K562 (cell line): Measurements from ENCODE around the gene BCAR3. TPM values are rescaled to one million over a fixed set of nuclear protein-coding genes. Genes with fewer than 3 reads are reported as not detected.

ENCODE experiments used
- ATAC-seq: fragments of 200-7000 bp; cut with Tn5 transposase; 3 replicates; pipeline ENCODE4 v1.9.1; 2020; ENCODE audit warnings: moderate library complexity
- BruUV-seq: library from RNA; stranded (reverse); fragments of 400-500 nt; replicated peaks from 2 replicates; lab custom pipeline; 2021; lab: Mats Ljungman, UMichigan
- CTCF ChIA-PET: fragments of 300-600 bp; formaldehyde crosslinking; extraction: SDS; loops from one replicate; lab custom pipeline; 2021; ENCODE audit warnings: low intra/inter-chr PET ratio; lab: Yijun Ruan, JAX
- POLR2A ChIA-PET: fragments of 300-600, 350-650 bp; sonication (Branson Sonifier 250); formaldehyde crosslinking; extraction: SDS; loops from one replicate; lab custom pipeline; 2021; ENCODE audit warnings: antibody characterized with exemption, inconsistent platforms; lab: Yijun Ruan, JAX
- DNase-seq, 4 experiments: peaks; one replicate each; pipeline versions ENCODE4 v3.0.0 to v3.0.0-alpha.2; 2011 to 2018; ENCODE audit warnings: low spot score in 3 of 4, mixed read lengths in 3 of 4; ENCODE audit errors: extremely low read depth in 1 of 4
- FAIRE-seq: peaks from 2 replicates; lab custom pipeline; 2011; peaks lifted over from hg19 to GRCh38; lab: Jason Lieb, UNC
- H2AFZ ChIP-seq: 2 replicates; pipeline ENCODE4 v1.6.0; 2011; ENCODE audit warnings: low read depth, low read length, control low read depth, inconsistent platforms
- H3K27ac ChIP-seq: fragments of 200-600 bp; 3 replicates; pipeline ENCODE4 v1.8.0; 2011; ENCODE audit warnings: low read depth, mild to moderate bottlenecking, control low read depth, inconsistent platforms, low read length, moderate library complexity, mixed read lengths; ENCODE audit errors: extremely low read depth
- H3K27me3 ChIP-seq, 2 experiments: fragments of 300-600 bp in 1 of 2; 2 replicates in 1 of 2; 3 replicates in 1 of 2; pipeline versions ENCODE4 v1.6.0 to v1.8.0; 2011; ENCODE audit warnings: inconsistent platforms in 2 of 2, low read length in 2 of 2, mild to moderate bottlenecking in 1 of 2, mixed read lengths in 1 of 2, moderate library complexity in 1 of 2; ENCODE audit not compliant: control insufficient read depth in 2 of 2, insufficient read depth in 2 of 2
- H3K36me3 ChIP-seq: fragments of 300-600 bp; 3 replicates; pipeline ENCODE4 v1.8.0; 2011; ENCODE audit warnings: mild to moderate bottlenecking, low read length, inconsistent platforms; ENCODE audit not compliant: control insufficient read depth, insufficient read depth
- H3K4me1 ChIP-seq, 2 experiments: fragments of 200-600 bp in 1 of 2; replicated peaks in 1 of 2; 2 replicates in 1 of 2; 3 replicates in 1 of 2; pipeline versions ENCODE4 v1.5.1 to v1.8.0; 2011; ENCODE audit warnings: inconsistent platforms in 2 of 2, low read length in 2 of 2, mild to moderate bottlenecking in 1 of 2, mixed read lengths in 1 of 2, moderate library complexity in 1 of 2; ENCODE audit not compliant: control insufficient read depth in 2 of 2, insufficient read depth in 2 of 2
- H3K4me2 ChIP-seq: 2 replicates; pipeline ENCODE4 v1.6.1; 2011; ENCODE audit warnings: low read length, control low read depth, inconsistent platforms, mixed read lengths; ENCODE audit not compliant: insufficient read depth
- H3K4me3 ChIP-seq: fragments of 200-600 bp; sonication (generic), shearing (Covaris generic); 2 replicates; pipeline ENCODE4 v1.5.1; 2016; ENCODE audit warnings: control low read depth, inconsistent platforms
- H3K79me2 ChIP-seq: fragments of 200-600 bp; 3 replicates; pipeline ENCODE4 v1.8.0; 2011; ENCODE audit warnings: low read length, inconsistent platforms; ENCODE audit not compliant: control insufficient read depth, insufficient read depth
- H3K9ac ChIP-seq, 2 experiments: 2 replicates each; pipeline versions ENCODE4 v1.6.0 to v1.6.1; 2011; ENCODE audit warnings: low read depth in 2 of 2, low read length in 2 of 2, control low read depth in 1 of 2, inconsistent platforms in 1 of 2, mild to moderate bottlenecking in 1 of 2, mixed read lengths in 1 of 2; ENCODE audit not compliant: insufficient read depth in 1 of 2
- H3K9me1 ChIP-seq: one replicate; pipeline ENCODE4 v1.6.0; 2011; ENCODE audit warnings: inconsistent platforms, mild to moderate bottlenecking, low read length, moderate library complexity; ENCODE audit not compliant: control insufficient read depth, insufficient read depth
- H3K9me3 ChIP-seq: replicated peaks from 2 replicates; pipeline ENCODE4 v1.5.1; 2011; ENCODE audit warnings: low read depth, low read length, inconsistent platforms; ENCODE audit not compliant: control insufficient read depth, insufficient read depth
- H4K20me1 ChIP-seq: replicated peaks from 2 replicates; pipeline ENCODE4 v1.6.1; 2011; ENCODE audit warnings: low read length, inconsistent platforms, mixed read lengths; ENCODE audit not compliant: control insufficient read depth, insufficient read depth
- CBFA2T3 ChIP-seq: fragments of 450-650 bp; IDR thresholded peaks from 2 replicates; pipeline ENCODE4 v1.6.1; 2017
- CREBBP ChIP-seq: IDR thresholded peaks from one replicate; pipeline ENCODE4 v1.6.1; 2012; ENCODE audit warnings: low read depth, mild to moderate bottlenecking, control low read depth, inconsistent platforms, low read length
- FOSL1 ChIP-seq: fragments of 200-800 bp; sonication (Bioruptor generic); conservative IDR thresholded peaks from 2 replicates; pipeline ENCODE4 v1.6.1; 2016; ENCODE audit warnings: missing genetic modification characterization, missing compliant biosample characterization
- IRF2 ChIP-seq: sonication (generic); formaldehyde crosslinking; IDR thresholded peaks from 2 replicates; pipeline ENCODE4 v1.8.1; 2022; ENCODE audit warnings: mild to moderate bottlenecking, missing genetic modification reagents
- JUND ChIP-seq, 2 experiments: IDR thresholded peaks; 2 replicates in 1 of 2; 3 replicates in 1 of 2; pipeline ENCODE4 v1.6.1; 2011; ENCODE audit warnings: borderline replicate concordance in 2 of 2, low read depth in 2 of 2, low read length in 2 of 2, improper control_type of control experiment in 1 of 2, missing biosample characterization in 1 of 2, missing genetic modification characterization in 1 of 2, missing genetic modification reagents in 1 of 2
- ZNF280B ChIP-seq: fragments of 250-450 bp; sonication (Bioruptor Pico); IDR thresholded peaks from 2 replicates; pipeline ENCODE4 v1.5.1; 2021; ENCODE audit warnings: mild to moderate bottlenecking
- ZNF75A ChIP-seq: fragments of 450-650 bp; formaldehyde crosslinking; IDR thresholded peaks from 2 replicates; pipeline ENCODE4 v1.4.0; 2020; ENCODE audit warnings: mild to moderate bottlenecking
- WGBS: fragments of 100-300 bp; shearing (Covaris generic); methylation state at CpG from one replicate; pipeline ENCODE4 v1.1.6; 2016; ENCODE audit warnings: low coverage, mixed read lengths; ENCODE audit not compliant: insufficient coverage; ENCODE audit errors: missing lambda C conversion rate; 5-methylcytosine and 5-hydroxymethylcytosine counted together
- in situ Hi-C: fragments of 300-500 bp; cut with MboI; formaldehyde crosslinking; loops from 4 replicates; pipeline ENCODE4 v1.15.0; 2018; ENCODE audit warnings: inconsistent platforms, mixed read lengths
- intact Hi-C: fragments of 100-400 bp; cut with micrococcal nuclease; formaldehyde crosslinking; loops from 2 replicates; pipeline ENCODE4 v1.14.2; 2022
- polyA plus RNA-seq, 8 experiments: library from polyadenylated mRNA; depleted of rRNA in 4 of 8; stranded (reverse) in 5 of 8; unstranded in 3 of 8; fragments of >200 nt; fragmentation: Nextera tagmentation in 2 of 8; fragmentation: Illumina TruSeq in 1 of 8; extraction: Ambion mirVana in 2 of 8; extraction: Trizol in 1 of 8; gene quantifications; 2 replicates each; pipeline versions ENCODE4 v1.2.1 to v1.2.3, GENCODE V29; 2011 to 2014; ENCODE audit warnings: inconsistent platforms in 1 of 8, missing spikeins in 1 of 8
- total RNA-seq, 7 experiments: library from RNA; depleted of rRNA in 6 of 7; stranded (reverse); fragments of >200 nt in 6 of 7; fragmentation: Illumina TruSeq in 2 of 7; extraction: Trizol in 2 of 7; gene quantifications; 2 replicates each; pipeline versions ENCODE4 v1.2.1 to v1.2.3, GENCODE V29; 2011 to 2021; ENCODE audit warnings: low replicate concordance in 1 of 7

The BCAR3 gene
- total and polyA plus RNA-seq, 9 of the 15 experiments (the other 6 are each of a cell fraction or from before 2014, with no cell fraction given), result 1.8 to 6.3 (median 3.8) TPM

GRCh38 chr1:93625582-93626327 is 55.9 kb downstream of the BCAR3 start:
- no TSS peak for BruUV-seq
- no peaks in the 10 kb centered on the region; a peak in 1 of 5 replicates for H3K4me1 ChIP-seq
- no peak overlapping the region for H2AFZ ChIP-seq
- no peak for DNase-seq
- 23% methylated on average over 3 of the region's 3 CpGs for WGBS
- TF ChIP-seq FOSL1 (tag), result 0 out of 2 replicates have a peak, but pooled peaks have one; percentile 19
- no peak for TF ChIP-seq CBFA2T3
- H3K4me2 ChIP-seq, result no peak overlapping the region
- H3K4me3 ChIP-seq, result no peak overlapping the region
- ChIA-PET POLR2A (interaction anchor here (0.6 kb wide), 1 partner anchor 218 kb away, joined by 3 read pairs; no protein-coding TSS in a partner anchor), CTCF (no interaction called here)
- H3K27me3 ChIP-seq, result no peaks in the 10 kb centered on the region
- FAIRE-seq, result no peak
- in situ Hi-C loops (loop anchor here (5.0 to 10.0 kb wide), 2 partner anchors 192 to 321 kb away; no protein-coding TSS in a partner anchor), intact Hi-C loops (loop anchor here (5.0 to 10.0 kb wide), 2 partner anchors 112 to 709 kb away; no protein-coding TSS in a partner anchor)
- H3K9ac ChIP-seq, result no peak overlapping the region
- H3K79me2 ChIP-seq, result no peaks in the 10 kb centered on the region
- H3K36me3 ChIP-seq, result no peaks in the 10 kb centered on the region
- no peaks in the 10 kb centered on the region for H4K20me1 ChIP-seq
- no peak overlapping the region for H3K27ac ChIP-seq
- H3K9me3 ChIP-seq, result no peaks in the 10 kb centered on the region
- ATAC-seq, result no peak
- H3K9me1 ChIP-seq, result no peaks in the 10 kb centered on the region

- DNase-seq, result no peak
- no peak for TF ChIP-seq IRF2 (CRISPR knock-in tag)
- no peak for TF ChIP-seq ZNF75A (CRISPR knock-in tag)
- TF ChIP-seq ZNF280B (CRISPR knock-in tag), result no peak
- TF ChIP-seq CREBBP, result no peak
- TF ChIP-seq JUND (IDR thresholded peaks at IDR 0.05; ENCODE audit: borderline replicate concordance, low read depth, low read length), result no peak
- TF ChIP-seq JUND (tag; IDR thresholded peaks at IDR 0.05; ENCODE audit: borderline replicate concordance, low read depth, low read length), result no peak
- CTCF ChIA-PET, result no interaction called here
- Histone ChIP-seq H2AFZ (no peak overlapping the region), H3K4me2 (no peak overlapping the region), H3K27me3 (no peaks in the 10 kb centered on the region), H3K4me3 (no peak overlapping the region), H3K4me1 (no peaks in the 10 kb centered on the region; a peak in 1 of 5 replicates), H3K27ac (no peak overlapping the region), H3K79me2 (no peaks in the 10 kb centered on the region), H3K9me1 (no peaks in the 10 kb centered on the region), H3K9me3 (no peaks in the 10 kb centered on the region), H3K36me3 (no peaks in the 10 kb centered on the region), H4K20me1 (no peaks in the 10 kb centered on the region), H3K9ac (no peak overlapping the region)
- 0% methylated on average over 1 of the region's 1 CpG for WGBS
- POLR2A ChIA-PET, result interaction anchor here (1.0 kb wide), 1 partner anchor 190 kb away, joined by 3 read pairs; no protein-coding TSS in a partner anchor
- in situ Hi-C loops, result loop anchor here (10.0 kb wide), 1 partner anchor 319 kb away; no protein-coding TSS in a partner anchor
- intact Hi-C loops, result loop anchor here (2.0 to 10.0 kb wide), 2 partner anchors 319 to 711 kb away; no protein-coding TSS in a partner anchor
- FAIRE-seq, result no peak
- ATAC-seq, result no peak
- no TSS peak for BruUV-seq
Measured at GRCh38 chr1:93623875-93624274, 57.8 kb downstream of the BCAR3 start.
